ENCODE measurements around the gene PRTFDC1.
"Not testable (repeated sequence)": the region's sequence is repeated elsewhere in the genome, so short reads cannot be mapped to it uniquely, and the experiment has no call there.

The PRTFDC1 gene

DNA sequence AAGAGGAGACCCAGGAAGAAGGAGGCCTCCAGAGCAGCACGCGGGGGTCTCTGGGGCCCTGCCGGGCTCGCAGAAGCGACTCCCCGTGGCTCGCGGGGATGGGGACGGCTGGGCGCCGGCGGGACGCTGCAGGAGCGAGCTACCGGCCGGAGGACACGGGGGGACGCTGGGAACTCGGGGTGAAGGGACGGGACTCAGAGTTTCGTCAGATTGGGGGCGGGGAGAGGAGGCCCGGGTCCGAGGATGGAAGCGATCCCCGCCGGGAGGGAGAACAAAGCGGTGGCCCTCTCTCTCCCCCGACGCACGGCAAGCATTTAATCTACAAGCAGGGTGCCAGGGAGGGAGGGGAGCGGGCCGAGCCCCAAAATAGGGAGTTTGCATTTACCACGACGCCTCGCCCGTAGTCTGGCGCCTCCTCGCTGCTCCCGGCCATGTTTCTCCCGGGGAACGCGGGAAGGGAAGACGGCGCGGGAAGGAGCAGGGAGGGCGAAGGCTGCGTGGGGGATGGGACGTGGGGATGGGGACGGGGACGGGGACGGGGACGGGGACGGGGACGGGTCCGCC, at the start of gene PRTFDC1:
Gene PRTFDC1 (minus strand): TSS at position 464 of the 564 bp plus-strand sequence. CDS start 31 bp downstream, at position 433.
- no peak for DNase-seq

GRCh38 chr10:24998044-24998443, 45.6 kb upstream of the PRTFDC1 start:
- DNase-seq, result no peak

GRCh38 chr10:24995072-24995471, 42.7 kb upstream of the PRTFDC1 start:
- no peak for DNase-seq

DNA sequence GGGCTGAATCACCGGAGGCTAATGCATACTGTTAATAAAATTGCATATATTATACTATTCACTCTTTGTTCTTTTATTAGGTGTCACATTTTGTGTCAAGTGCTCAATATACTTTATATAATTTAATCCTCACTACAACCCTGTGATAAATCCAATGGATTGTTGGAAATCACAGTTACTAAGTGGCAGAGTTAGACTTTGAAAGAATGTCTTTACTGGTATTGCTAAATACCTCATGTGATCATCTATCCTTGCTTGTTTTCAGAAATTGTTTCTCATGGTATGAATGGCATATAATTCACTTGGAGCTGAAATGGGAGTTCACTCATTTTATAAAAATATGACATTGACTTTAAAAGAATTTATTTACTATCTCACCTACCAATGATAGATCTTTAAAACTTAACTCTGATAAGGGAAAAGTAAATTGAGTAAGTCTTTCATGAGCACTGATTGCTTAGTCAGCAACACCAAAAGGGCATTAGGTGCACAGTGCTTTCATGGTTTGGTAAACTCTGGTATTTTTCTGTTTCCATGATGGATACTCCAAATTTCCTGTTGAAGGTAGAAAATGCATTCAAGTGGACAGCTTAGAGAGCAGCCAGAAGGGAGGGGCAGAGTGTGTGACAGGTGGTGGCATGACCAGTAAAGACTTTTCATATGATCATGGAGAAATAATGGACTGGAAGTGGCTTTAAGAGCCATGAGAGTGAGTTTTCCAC, 41.0 kb upstream of the PRTFDC1 start:
- no peak for DNase-seq

DNA sequence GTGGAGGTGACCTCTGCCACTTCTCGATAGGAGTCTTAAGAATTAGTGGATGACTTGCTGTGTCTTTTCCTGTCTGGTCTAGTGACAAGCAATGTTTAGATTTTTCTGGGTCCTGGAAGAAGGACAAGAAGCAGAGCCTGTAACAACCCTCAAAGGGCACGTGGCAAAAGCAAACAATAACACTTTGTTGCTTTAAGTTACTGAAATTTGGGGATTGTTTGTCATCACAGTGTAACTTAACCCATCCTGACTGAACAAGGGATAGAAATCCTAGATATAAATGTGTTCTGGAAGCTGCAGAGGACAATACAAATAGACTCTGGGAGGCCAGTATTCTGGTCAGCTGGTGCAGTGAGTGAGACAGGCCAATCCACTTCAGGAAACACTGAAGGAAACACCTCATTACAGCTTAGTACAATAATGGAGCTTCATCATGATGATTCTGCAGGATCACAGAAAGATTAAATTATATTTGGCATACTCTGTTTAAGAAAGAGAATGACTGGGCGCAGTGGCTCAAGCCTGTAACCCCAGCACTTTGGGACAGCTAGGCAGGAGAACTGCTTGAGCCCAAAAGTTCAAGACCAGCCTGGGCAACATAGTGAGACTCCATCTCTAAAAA, 40.2 kb upstream of the PRTFDC1 start:
- DNase-seq, result no peak

- DNase-seq, result no peak
These were observed 38.9 kb upstream of the PRTFDC1 start for GRCh38 chr10:24991298-24991697.

DNA sequence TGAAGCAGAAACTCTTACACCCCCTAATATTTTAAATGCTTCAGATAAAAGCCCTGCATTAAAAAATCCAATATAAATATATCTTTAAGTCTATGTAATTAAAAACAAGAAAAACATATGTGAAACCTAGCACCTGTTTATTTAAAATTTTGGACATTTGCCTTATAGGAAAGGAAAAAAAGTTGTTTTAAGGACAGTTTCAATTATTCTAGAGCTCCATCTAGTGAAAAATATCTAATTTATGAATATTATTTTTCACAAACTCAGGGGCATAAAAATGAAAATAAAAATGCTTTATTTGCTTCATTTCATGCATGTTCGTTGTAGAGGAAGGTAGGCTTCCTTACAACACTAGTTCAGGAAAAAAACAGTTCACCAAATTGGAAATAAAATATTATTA, 37.5 kb upstream of the PRTFDC1 start:
- no peak for DNase-seq

- DNase-seq, result no peak
These were observed 36.6 kb upstream of the PRTFDC1 start for GRCh38 chr10:24988831-24989640.

DNA sequence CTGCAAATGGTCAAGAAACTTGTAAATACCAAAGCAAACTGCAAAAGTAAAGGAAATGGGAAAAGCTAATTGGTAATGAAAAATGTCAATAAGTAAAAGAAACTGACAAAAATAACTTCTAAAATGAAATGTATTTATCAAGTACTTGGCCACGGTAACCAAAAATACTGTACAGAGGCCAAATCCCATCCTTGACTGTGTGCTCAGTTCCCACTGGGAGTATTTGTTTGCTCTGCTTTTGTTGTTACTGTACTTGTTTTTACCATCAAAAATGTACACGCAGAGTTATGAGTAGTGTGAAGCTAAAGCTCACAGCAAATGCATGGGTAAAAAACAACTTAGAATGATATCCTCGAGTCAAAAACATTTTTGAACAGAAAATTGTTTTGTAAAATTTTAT, 32.5 kb upstream of the PRTFDC1 start:
- no peak for DNase-seq

DNA sequence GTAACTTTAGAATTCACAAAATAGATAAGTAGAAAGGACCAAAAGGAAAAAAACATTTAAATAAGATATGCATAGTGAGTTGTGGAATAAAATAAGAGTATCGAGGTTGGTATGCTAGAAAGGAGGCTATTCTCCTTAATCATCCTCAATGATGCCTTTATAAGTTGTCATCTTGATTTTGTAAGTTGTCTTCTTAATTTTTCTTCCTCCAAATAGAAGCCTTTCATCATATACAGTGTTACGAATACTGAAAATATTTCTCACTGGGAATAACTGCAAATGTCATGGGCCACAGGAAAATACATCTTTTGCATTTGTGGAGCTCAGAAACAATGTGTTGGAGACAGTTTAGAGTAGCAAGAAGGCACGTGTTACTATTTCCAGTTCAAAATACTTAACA, 31.5 kb upstream of the PRTFDC1 start:
- no peak for DNase-seq

- no peak for DNase-seq
These were observed 30.7 kb upstream of the PRTFDC1 start for GRCh38 chr10:24983130-24983529.

DNA sequence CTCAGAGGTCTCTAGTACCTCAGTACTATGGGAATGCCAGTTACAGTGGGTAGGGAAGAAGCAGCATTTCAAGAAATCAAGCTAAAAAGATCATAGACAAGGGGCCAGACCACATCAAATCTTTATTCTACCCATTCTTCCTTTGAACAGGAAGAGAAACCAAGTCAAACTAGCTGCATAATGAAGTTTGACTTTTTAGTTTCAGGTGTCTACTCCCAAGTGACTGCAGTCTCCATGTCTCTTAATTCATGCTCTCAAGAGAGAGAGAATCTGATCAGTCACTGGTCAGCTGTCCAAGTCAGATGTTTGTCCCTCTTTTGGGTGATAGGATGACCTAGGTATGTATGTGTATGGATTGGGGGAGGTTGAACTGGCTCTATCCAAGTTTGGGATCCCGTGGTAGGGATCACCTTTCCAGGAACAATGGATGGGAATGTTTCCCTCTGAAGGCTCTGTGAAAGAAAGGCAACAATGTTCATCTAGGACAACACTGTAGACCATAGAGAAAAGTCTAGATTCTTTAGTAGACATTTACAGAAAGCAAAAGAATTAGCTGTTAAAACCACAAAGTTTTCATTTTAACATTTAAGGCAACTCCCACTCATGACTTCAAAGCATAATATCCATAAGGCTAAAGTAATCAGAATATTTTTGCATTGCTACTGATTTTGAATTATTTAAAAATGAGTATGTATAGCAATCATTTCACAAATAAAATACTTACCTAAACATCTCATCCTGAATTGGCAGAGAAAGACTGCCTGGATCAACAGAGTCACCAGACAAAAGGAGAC, 30.1 kb upstream of the PRTFDC1 start:
- DNase-seq, result no peak

DNA sequence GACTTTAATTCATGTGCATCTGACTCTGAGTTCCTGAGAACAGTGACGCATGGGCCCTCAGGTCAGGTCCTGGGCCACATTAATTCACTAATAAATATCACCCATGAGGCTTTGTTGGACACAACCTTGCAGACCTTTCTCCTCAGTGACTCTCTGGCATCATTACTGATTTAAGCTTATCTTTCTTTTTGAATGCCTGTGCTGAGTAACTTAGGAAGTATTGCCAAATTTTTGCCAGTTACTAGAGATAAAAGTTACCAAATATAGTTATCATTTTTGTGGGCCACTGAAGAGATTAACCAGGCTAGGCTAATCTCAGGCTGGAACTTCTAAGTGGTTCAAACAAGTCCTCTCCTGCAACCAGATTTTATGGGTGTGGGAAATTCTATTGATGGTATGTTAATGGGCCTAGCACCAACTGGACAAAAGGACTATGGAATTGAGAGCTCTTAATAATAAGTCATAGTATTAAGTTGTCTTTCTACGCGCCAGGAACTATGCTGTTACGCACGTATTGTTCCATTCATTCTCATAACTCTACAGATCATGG, 28.8 kb upstream of the PRTFDC1 start:
- no peak for DNase-seq

- DNase-seq, result no peak
These were observed 27.3 kb upstream of the PRTFDC1 start for GRCh38 chr10:24979685-24980084.

- DNase-seq, result no peak
These were observed 22.6 kb upstream of the PRTFDC1 start for GRCh38 chr10:24974976-24975375.

DNA sequence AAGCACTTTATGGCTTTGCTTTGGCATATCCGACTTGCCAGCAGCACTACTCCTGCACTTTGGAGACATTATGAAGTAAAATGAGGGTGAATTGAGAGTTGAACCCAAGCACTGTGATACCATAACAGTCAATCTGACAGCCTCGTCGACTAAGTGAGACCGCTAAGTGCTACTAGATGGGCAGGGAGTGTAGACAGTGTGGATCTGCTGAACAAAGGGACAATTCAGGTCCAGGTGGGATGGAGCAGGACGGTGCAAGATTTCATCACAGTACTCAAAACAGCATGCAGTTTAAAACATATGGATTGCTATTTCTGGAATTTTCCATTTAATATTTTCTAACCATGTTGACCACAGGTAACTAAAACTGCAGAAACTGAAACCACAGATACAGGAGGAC, 20.8 kb upstream of the PRTFDC1 start:
- DNase-seq, result no peak

DNA sequence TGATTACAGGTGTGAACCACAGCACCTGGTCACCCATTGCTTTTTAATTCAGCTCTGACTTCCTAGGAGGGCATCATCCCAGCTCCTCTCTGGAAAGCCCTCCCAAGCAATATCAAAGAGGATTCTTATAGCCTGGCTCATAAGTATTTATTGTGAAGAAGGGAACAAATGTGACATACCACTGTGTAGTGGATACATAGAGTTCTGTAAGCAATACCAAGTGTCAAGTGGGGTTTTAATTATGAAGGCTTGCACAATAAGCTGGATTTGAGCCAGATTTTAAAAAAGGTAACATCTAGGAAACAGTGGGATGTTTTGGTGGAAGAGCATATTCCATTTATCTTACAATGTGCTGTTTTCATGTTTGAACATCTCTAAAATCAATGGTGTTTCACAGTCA, 19.0 kb upstream of the PRTFDC1 start:
- DNase-seq, result no peak

DNA sequence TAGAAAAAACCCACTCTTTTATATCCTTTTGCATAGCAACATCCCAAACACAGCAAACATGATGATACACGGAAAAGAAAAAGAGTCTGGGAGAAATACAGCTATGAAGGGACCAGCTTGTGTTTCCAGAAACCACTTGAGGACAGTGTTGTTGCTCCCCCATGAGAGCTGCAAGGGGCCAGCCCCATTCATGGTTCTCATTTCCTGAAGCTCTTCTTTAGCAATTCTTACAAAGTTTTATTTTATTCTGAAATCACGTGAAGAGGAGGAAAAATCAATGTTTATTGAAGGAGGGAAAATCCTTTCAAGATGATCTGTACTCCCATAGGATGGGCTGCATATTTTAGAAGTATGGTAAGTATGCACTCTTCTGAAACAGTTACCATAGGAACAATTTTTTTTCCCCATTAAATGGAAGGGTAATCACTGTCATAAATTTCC, 17.5 kb upstream of the PRTFDC1 start:
- no peak for DNase-seq

GRCh38 chr10:24968951-24969350, 16.5 kb upstream of the PRTFDC1 start:
- not testable (repeated sequence) for DNase-seq

DNA sequence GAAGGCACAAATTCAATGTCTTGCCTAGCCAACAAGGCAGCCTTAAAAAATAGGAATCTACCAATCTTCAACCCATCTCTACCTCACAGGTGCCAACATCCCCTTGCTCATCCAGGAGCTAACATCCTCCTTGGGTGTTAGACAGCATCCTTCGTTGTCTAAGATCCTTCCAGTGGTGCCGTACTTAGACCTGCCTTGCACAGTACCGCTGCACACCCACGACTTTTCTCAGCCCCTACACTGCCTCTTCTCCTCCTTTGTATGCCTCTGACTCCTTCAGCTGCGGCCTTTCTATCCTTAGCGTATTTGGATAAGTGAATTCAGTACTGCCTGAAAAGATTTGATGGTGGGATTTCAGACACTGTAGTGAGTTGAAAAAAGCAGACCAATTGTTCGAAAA, 15.9 kb upstream of the PRTFDC1 start:
- no peak for DNase-seq

DNA sequence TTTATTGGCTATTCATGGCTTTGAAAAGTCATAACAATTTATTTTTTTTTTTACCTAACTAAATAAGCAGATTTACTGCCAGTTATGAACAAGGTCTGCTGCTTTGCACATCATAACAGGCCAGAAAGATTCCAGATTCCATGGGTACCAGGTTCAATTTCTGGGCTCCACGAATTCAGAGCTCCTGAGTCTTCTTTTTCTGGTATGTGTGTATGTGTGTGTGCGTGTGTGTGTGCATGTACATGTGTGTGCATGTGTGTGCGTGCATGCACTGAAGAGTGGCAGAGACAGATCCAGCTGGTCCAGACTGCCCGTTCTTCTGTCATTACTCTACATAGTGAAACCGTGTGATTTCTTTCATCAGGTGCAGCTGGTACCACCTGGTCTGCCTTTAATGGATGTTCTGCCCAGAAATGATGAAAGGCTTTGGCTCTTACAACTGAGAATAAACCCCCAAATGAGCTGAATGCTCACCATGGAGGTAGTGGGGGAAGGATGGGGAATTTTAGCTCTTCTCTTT, 14.6 kb upstream of the PRTFDC1 start:
- no peak for DNase-seq

GRCh38 chr10:24965051-24965450, 12.6 kb upstream of the PRTFDC1 start:
- DNase-seq, result no peak
